Calu3 (cell line): ENCODE data around the gene PCYT1A. TPM values are rescaled to one million over a fixed set of nuclear protein-coding genes. Genes with fewer than 3 reads are reported as not detected.

Experiments used
- BruUV-seq: library from RNA; stranded (reverse); fragments of 400-500 nt; replicated peaks from 2 replicates; lab custom pipeline; 2021; lab: Mats Ljungman, UMichigan
- CTCF ChIA-PET: fragments of 300-600 bp; sonication (Branson Sonifier 250); formaldehyde crosslinking; loops from one replicate; lab custom pipeline; 2022; ENCODE audit warnings: antibody characterized with exemption; lab: Charles Lee
- DNase-seq: peaks from one replicate; pipeline ENCODE4 v3.0.0; 2022
- H3K27ac Mint-ChIP-seq: one replicate; pipeline ENCODE4 v1.8.0; 2022; ENCODE audit warnings: mixed read lengths; ENCODE audit not compliant: unreplicated experiment
- H3K27me3 Mint-ChIP-seq: one replicate; pipeline ENCODE4 v1.8.0; 2022; ENCODE audit warnings: mixed read lengths; ENCODE audit not compliant: unreplicated experiment
- H3K36me3 Mint-ChIP-seq: one replicate; pipeline ENCODE4 v1.8.0; 2022; ENCODE audit warnings: mild to moderate bottlenecking, moderate library complexity, mixed read lengths; ENCODE audit not compliant: insufficient read depth, unreplicated experiment
- H3K4me1 Mint-ChIP-seq: one replicate; pipeline ENCODE4 v1.8.0; 2022; ENCODE audit warnings: mild to moderate bottlenecking, low read depth, mixed read lengths; ENCODE audit not compliant: unreplicated experiment
- H3K4me3 Mint-ChIP-seq: one replicate; pipeline ENCODE4 v1.8.0; 2022; ENCODE audit warnings: mild to moderate bottlenecking, low read depth, moderate library complexity, mixed read lengths; ENCODE audit not compliant: unreplicated experiment
- H3K9me3 Mint-ChIP-seq: one replicate; pipeline ENCODE4 v1.8.0; 2022; ENCODE audit warnings: low read depth, mixed read lengths; ENCODE audit not compliant: unreplicated experiment
- intact Hi-C: fragments of 100-400 bp; cut with micrococcal nuclease; formaldehyde crosslinking; loops from one replicate; pipeline ENCODE4 v1.10.0; 2022; ENCODE audit not compliant: unreplicated experiment
- total RNA-seq: library from RNA; stranded (reverse); gene quantifications from 2 replicates; pipeline ENCODE4 v1.2.3, GENCODE V29; 2022
- TF ChIP-seq, protein P1 (sequence below): fragments of 200-600 bp; IDR thresholded peaks from one replicate; pipeline ENCODE4 v1.8.0; 2022; ENCODE audit warnings: antibody characterized with exemption; ENCODE audit not compliant: unreplicated experiment

PCYT1A gene
- total RNA-seq, 1 experiment from 2014 or later, result 47.0 TPM

DNA sequence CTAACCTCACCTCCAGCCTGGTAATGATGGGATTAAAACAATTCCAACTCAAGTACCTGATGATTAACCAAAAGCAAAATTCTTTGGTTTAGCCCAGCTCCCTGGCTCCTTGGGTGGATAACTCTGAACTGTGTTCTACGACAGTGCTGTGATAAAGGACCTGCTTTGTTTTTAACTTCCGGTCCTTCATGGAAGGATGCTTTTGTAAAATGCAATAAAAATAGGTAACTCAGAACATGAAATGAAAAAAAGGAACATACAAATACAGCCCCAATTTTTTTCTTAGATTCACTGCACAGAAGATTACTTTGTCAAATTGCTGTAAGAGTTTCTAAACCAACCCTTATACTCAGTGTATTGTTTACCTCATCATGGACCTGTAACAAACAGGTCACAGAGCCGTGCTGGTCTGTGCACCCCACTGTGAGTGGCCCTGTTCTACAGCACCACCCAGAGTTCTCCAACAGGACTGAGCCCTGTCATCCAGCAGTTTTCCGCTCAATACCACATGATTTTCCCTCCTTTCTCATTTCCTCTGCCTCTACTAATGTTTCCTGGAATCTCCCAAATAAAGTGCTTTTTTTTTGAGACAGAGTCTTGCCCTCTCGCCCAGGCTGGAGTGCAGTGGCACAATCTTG is 4.9 kb upstream of the PCYT1A start:
- no peak overlapping the region for H3K4me3 Mint-ChIP-seq
- no peaks in the 10 kb centered on the region for H3K27me3 Mint-ChIP-seq
- CTCF ChIA-PET, result interaction anchor here (0.7 kb wide), 1 partner anchor 11 kb away, joined by 3 read pairs; no protein-coding TSS in a partner anchor
- intact Hi-C loops, result no loop called here
- no peak for DNase-seq
- TF ChIP-seq, protein P1, sequence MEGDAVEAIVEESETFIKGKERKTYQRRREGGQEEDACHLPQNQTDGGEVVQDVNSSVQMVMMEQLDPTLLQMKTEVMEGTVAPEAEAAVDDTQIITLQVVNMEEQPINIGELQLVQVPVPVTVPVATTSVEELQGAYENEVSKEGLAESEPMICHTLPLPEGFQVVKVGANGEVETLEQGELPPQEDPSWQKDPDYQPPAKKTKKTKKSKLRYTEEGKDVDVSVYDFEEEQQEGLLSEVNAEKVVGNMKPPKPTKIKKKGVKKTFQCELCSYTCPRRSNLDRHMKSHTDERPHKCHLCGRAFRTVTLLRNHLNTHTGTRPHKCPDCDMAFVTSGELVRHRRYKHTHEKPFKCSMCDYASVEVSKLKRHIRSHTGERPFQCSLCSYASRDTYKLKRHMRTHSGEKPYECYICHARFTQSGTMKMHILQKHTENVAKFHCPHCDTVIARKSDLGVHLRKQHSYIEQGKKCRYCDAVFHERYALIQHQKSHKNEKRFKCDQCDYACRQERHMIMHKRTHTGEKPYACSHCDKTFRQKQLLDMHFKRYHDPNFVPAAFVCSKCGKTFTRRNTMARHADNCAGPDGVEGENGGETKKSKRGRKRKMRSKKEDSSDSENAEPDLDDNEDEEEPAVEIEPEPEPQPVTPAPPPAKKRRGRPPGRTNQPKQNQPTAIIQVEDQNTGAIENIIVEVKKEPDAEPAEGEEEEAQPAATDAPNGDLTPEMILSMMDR, result no peak
- no peaks in the 10 kb centered on the region for H3K4me1 Mint-ChIP-seq
- no TSS peak for BruUV-seq
- H3K9me3 Mint-ChIP-seq, result no peaks in the 10 kb centered on the region
- peaks cover 11% of the 10 kb centered on the region for H3K36me3 Mint-ChIP-seq
- H3K27ac Mint-ChIP-seq, result no peak overlapping the region

DNA sequence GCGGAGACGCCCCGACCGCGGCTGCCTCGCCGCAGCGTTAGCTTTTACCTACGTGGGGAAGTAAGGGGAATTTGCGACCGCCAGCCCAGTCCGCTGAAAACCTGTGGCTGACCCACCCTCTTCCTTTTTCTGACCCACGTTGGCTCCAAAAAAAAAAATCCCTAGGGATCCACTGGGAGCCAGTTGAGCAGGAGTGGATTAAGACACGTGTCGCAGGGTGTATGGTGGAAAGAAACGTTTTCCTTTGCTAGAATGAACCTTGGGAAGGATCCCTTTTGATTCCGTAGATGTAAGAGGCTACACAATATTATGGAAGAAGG is 575 bp upstream of the PCYT1A start:
- intact Hi-C loops, result no loop called here
- Mint-ChIP-seq H3K4me3 (peak overlapping the region; percentile 97), H3K27me3 (no peaks in the 10 kb centered on the region), H3K27ac (peak overlapping the region; percentile 97), H3K4me1 (peaks cover 13% of the 10 kb centered on the region), H3K36me3 (peaks cover 22% of the 10 kb centered on the region), H3K9me3 (no peaks in the 10 kb centered on the region)
- BruUV-seq, result TSS peak; percentile 88
- DNase-seq, result no peak
- CTCF ChIA-PET, result no interaction called here
- TF ChIP-seq, protein P1, result no peak

DNA sequence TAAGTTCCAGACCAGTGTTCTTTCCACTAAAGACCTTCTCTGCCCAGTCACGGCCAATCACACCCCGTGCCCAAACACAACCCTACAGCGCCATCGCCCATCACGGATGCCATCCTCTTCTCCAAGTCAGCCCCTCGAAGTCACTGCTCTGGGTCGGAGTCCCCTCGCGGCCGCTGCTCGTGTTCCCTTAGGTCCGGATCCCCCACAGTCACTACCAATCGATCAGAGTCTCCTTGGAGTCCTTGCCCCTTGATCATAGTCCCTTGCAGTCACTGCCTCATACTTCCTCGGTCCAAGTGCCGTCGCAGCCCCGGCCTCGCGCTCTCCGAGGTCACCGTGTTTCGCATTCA is 461 bp downstream of the PCYT1A start:
- TF ChIP-seq, protein P1, result no peak
- H3K36me3 Mint-ChIP-seq, result peaks cover 22% of the 10 kb centered on the region
- peak overlapping the region; percentile 97 for H3K4me3 Mint-ChIP-seq
- CTCF ChIA-PET, result no interaction called here
- no peaks in the 10 kb centered on the region for H3K9me3 Mint-ChIP-seq
- peaks cover 13% of the 10 kb centered on the region for H3K4me1 Mint-ChIP-seq
- no peaks in the 10 kb centered on the region for H3K27me3 Mint-ChIP-seq
- peak overlapping the region; percentile 97 for H3K27ac Mint-ChIP-seq
- intact Hi-C loops, result no loop called here
- BruUV-seq, result no TSS peak
- no peak for DNase-seq

DNA sequence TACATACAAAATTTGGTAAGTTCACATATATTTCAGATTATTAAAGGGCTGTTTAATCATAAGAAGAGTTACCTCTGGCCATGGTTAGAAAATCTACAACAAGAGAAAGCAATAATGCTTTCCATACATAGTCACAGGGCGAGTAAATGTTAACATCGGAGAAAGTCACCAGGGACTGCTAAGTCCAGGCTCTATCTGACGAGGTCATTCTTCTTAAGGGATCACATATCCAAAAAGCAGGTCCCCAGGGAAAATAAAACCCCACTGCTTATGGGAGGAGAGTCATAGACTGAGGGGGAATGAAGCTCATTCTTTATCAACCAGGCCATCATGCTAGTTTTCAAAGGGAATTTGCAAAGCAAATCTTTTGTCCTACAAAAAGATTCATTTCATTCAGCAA is 3.1 kb downstream of the PCYT1A start:
- Mint-ChIP-seq H3K27me3 (no peaks in the 10 kb centered on the region), H3K4me3 (no peak overlapping the region), H3K4me1 (peaks cover 26% of the 10 kb centered on the region), H3K9me3 (no peaks in the 10 kb centered on the region), H3K36me3 (peaks cover 28% of the 10 kb centered on the region), H3K27ac (no peak overlapping the region)
- BruUV-seq, result no TSS peak
- intact Hi-C loops, result no loop called here
- DNase-seq, result no peak
- CTCF ChIA-PET, result no interaction called here
- TF ChIP-seq, protein P1, result no peak
